Eye (tissue), 1 donor: ENCODE measurements around the gene ATP6V0C.

ENCODE experiments used
- DNase-seq: peaks from one replicate; pipeline ENCODE4 v3.0.0-alpha.2; 2015

ATP6V0C gene

GRCh38 chr16:2513405-2514332, at the start of gene ATP6V0C:
Gene ATP6V0C, plus strand, starts transcription at chr16:2513952. Its CDS starts 152 bp downstream, at chr16:2514104.
- peak; percentile 96 for DNase-seq

- DNase-seq = no peak
These were observed 49.4 kb upstream of the ATP6V0C start for GRCh38 chr16:2464333-2464732.

- no peak for DNase-seq
These were observed 47.9 kb upstream of the ATP6V0C start for GRCh38 chr16:2465653-2466415.

- no peak for DNase-seq
These were observed 46.9 kb upstream of the ATP6V0C start for GRCh38 chr16:2466667-2467527.

GRCh38 chr16:2467528-2468232, 46.1 kb upstream of the ATP6V0C start:
- DNase-seq = peak; percentile 89

GRCh38 chr16:2468233-2468724, 45.5 kb upstream of the ATP6V0C start:
- DNase-seq = peak; percentile 88

- DNase-seq = peak; percentile 80
These were observed 44.9 kb upstream of the ATP6V0C start for GRCh38 chr16:2468725-2469398.

- DNase-seq = no peak
These were observed 44.1 kb upstream of the ATP6V0C start for GRCh38 chr16:2469399-2470233.

GRCh38 chr16:2470234-2470601, 43.5 kb upstream of the ATP6V0C start:
- DNase-seq = no peak

GRCh38 chr16:2470603-2471015, 43.1 kb upstream of the ATP6V0C start:
- DNase-seq = no peak

- DNase-seq = peak; percentile 93
These were observed 42.6 kb upstream of the ATP6V0C start, which contains the start of gene NTN3 for GRCh38 chr16:2471016-2471652. Gene NTN3, plus strand, starts transcription at chr16:2471297. Its CDS starts 405 bp downstream, at chr16:2471702.

- DNase-seq = peak; percentile 48
These were observed 41.9 kb upstream of the ATP6V0C start for GRCh38 chr16:2471653-2472487.

- no peak for DNase-seq
These were observed 41.3 kb upstream of the ATP6V0C start for GRCh38 chr16:2472488-2472864.

GRCh38 chr16:2472885-2473445, 40.8 kb upstream of the ATP6V0C start:
- no peak for DNase-seq

- peak; percentile 52 for DNase-seq
These were observed 40.3 kb upstream of the ATP6V0C start for GRCh38 chr16:2473446-2473926.

GRCh38 chr16:2473999-2474876, 39.5 kb upstream of the ATP6V0C start:
- peak; percentile 74 for DNase-seq

GRCh38 chr16:2474877-2475412, 38.8 kb upstream of the ATP6V0C start, which contains the start of gene TBC1D24:
Gene TBC1D24, plus strand, starts transcription at chr16:2475127. Its CDS starts 21,022 bp downstream, at chr16:2496149.
- peak; percentile 94 for DNase-seq
